GM19099 (cell line): ENCODE results near the gene SAGE1.
"Not testable (repeated sequence)": the region's sequence is repeated elsewhere in the genome, so short reads cannot be mapped to it uniquely, and the experiment has no call there.

Experiments
- POLR2A ChIP-seq: IDR thresholded peaks from 3 replicates; pipeline ENCODE4 v1.6.1; 2011; ENCODE audit warnings: low read depth; ENCODE audit not compliant: insufficient read length; ENCODE audit errors: extremely low read depth

SAGE1 gene, protein sequence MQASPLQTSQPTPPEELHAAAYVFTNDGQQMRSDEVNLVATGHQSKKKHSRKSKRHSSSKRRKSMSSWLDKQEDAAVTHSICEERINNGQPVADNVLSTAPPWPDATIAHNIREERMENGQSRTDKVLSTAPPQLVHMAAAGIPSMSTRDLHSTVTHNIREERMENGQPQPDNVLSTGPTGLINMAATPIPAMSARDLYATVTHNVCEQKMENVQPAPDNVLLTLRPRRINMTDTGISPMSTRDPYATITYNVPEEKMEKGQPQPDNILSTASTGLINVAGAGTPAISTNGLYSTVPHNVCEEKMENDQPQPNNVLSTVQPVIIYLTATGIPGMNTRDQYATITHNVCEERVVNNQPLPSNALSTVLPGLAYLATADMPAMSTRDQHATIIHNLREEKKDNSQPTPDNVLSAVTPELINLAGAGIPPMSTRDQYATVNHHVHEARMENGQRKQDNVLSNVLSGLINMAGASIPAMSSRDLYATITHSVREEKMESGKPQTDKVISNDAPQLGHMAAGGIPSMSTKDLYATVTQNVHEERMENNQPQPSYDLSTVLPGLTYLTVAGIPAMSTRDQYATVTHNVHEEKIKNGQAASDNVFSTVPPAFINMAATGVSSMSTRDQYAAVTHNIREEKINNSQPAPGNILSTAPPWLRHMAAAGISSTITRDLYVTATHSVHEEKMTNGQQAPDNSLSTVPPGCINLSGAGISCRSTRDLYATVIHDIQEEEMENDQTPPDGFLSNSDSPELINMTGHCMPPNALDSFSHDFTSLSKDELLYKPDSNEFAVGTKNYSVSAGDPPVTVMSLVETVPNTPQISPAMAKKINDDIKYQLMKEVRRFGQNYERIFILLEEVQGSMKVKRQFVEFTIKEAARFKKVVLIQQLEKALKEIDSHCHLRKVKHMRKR

DNA sequence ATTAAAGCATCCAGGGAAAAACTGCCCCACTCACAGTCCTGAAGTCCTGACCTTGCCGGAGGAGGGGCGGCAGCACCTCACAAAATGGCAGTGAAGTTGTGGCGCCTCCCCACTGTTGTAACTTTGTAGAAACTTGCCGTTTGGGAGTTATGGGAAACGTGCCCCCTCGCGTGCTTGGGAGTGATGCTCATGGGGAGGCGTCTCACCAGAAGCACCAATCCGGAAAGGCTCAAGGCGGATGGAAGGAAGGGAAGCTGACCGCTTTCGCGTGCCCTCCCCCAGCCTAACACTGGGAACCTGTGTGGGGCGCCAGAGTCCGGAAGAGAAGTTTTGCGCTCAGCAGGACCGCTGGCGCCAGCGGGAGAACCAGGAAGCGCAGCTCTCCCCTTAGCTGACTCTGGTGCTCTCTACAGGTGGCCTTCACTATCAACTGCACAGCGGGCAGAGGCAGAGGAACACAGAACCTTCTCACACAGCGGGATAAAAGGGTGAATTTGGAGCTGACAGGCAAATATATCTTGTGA lies at the start of gene SAGE1, which contains the start of gene CT45A10:
SAGE1 (plus strand) TSS at position 423 of the 524 bp plus-strand sequence. CDS start 2,527 bp downstream, outside the sequence.
CT45A10 (minus strand) TSS at position 151 of the 524 bp plus-strand sequence. CDS start 8,100 bp downstream, outside the sequence.
- TF ChIP-seq POLR2A: no peak

DNA sequence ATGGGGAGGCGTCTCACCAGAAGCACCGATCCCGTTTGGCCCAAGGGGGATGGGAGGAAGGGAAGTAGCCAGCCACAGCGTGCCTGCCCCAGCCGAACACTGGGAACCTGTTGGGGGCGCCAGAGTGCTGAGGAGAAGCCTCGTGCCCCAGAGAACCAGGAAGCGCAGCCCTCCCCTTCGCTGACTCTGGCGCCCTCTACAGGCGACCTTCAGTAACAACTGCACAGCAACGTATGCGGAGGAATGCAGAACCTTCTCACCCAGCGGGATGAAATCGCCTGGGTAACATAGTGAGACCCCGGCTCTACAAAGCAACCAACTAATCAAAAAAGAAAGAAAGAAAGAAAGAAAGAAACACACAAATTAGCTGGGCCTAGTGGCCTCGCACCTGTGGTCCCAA lies 39.1 kb upstream of the SAGE1 start, which contains the start of gene CT45A8:
CT45A8 (minus strand) TSS at position 101 of the 400 bp plus-strand sequence. CDS start 3,755 bp downstream, outside the sequence.
- not testable (repeated sequence) for TF ChIP-seq POLR2A

DNA sequence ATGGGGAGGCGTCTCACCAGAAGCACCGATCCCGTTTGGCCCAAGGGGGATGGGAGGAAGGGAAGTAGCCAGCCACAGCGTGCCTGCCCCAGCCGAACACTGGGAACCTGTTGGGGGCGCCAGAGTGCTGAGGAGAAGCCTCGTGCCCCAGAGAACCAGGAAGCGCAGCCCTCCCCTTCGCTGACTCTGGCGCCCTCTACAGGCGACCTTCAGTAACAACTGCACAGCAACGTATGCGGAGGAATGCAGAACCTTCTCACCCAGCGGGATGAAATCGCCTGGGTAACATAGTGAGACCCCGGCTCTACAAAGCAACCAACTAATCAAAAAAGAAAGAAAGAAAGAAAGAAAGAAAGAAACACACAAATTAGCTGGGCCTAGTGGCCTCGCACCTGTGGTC lies 21.8 kb upstream of the SAGE1 start, which contains the start of gene CT45A9:
CT45A9 (minus strand) TSS at position 101 of the 400 bp plus-strand sequence. CDS start 3,751 bp downstream, outside the sequence.
- TF ChIP-seq POLR2A: not testable (repeated sequence)

GRCh38 chrX:135890087-135890585 lies 3.4 kb upstream of the SAGE1 start:
- TF ChIP-seq POLR2A: no peak

DNA sequence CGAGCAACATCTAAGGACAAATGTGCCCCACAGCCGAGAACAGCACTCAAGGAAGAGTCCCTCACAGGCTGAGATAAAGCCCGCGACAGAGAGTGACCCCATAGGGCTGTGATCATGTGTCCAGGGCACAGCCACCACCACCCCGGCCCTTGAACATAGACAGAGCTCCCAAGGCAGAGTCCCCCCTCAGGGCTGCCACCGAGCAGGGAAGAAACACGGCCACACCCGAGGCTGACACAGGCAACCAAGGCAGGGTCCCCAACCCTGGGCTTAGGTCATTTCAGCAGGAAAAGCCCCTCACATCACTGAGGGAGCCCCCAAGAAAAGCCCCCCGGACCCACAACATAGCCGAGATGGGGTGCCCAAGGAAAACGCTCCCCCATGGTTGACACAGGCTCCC lies 735 bp upstream of the SAGE1 start:
- TF ChIP-seq POLR2A: no peak

GRCh38 chrX:135910251-135910650 lies 16.7 kb downstream of the SAGE1 start:
- TF ChIP-seq POLR2A: no peak

GRCh38 chrX:135914404-135914803 lies 20.9 kb downstream of the SAGE1 start:
- no peak for TF ChIP-seq POLR2A

GRCh38 chrX:135923353-135923752 lies 29.8 kb downstream of the SAGE1 start:
- no peak for TF ChIP-seq POLR2A

GRCh38 chrX:135927897-135928296 lies 34.4 kb downstream of the SAGE1 start:
- no peak for TF ChIP-seq POLR2A

DNA sequence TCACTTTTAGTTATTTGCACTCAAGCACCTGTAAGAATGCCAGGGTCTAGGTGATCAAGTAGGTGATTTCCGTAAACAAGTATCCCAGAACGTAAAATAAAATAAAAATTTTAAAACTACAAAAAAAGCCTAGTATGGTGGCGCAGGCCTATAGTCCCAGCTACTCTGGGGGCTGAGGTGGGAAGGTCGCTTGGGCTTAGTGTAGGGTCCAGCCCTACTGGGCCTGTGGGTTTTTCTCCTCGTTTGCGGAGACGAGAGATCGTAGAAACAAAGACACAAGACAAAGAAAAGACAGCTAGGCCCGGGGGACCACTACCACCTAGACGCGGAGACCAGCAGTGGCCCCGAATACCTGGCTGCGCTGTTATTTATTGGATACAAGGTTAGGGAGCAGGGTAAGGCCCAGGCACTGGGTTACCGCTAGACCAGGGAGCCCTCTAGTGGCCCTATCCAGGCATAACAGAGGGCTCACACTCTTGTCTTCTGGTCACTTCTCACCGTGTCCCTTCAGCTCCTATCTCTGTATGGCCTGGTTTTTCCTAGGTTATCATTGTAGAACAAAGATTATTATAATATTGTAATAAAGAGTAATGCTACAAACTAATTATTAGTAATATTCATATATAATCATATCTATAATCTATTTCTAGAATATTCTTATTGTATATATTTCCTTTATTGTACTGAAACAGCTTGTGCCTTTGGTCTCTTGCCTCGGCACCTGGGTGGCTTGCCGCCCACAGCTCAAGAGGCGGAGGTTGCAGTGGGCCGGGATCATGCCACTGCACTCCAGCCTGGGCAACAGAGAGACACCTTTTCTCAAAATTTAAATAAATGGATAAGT lies 38.4 kb downstream of the SAGE1 start:
- TF ChIP-seq POLR2A: no peak

GRCh38 chrX:135944486-135944885 lies 51.0 kb downstream of the SAGE1 start:
- no peak for TF ChIP-seq POLR2A

GRCh38 chrX:135951291-135951690 lies 57.8 kb downstream of the SAGE1 start:
- no peak for TF ChIP-seq POLR2A
